Lower lobe of right lung (tissue), 2 donors: Measurements from ENCODE around the gene ARHGDIA. TPM values are rescaled to one million over a fixed set of nuclear protein-coding genes. Genes with fewer than 3 reads are reported as not detected.

Experiments used
- ATAC-seq, 2 donors: fragments of 200-7000 bp; cut with Tn5 transposase; one replicate each; pipeline ENCODE4 v1.9.1; 2020 to 2022; ENCODE audit warnings: mild to moderate bottlenecking in 2 of 2, moderate library complexity in 2 of 2
- DNase-seq: peaks from one replicate; pipeline ENCODE4 v3.0.0-alpha.2; 2020
- H3K27ac ChIP-seq: fragments of 200-600 bp; one replicate; pipeline ENCODE4 v1.8.0; 2022
- H3K27me3 ChIP-seq: fragments of 200-600 bp; one replicate; pipeline ENCODE4 v1.8.0; 2022; ENCODE audit warnings: low read depth
- H3K36me3 ChIP-seq: fragments of 200-600 bp; one replicate; pipeline ENCODE4 v1.8.0; 2022; ENCODE audit warnings: mild to moderate bottlenecking
- H3K4me1 ChIP-seq: fragments of 200-600 bp; one replicate; pipeline ENCODE4 v1.8.0; 2022
- H3K4me3 ChIP-seq: fragments of 200-600 bp; one replicate; pipeline ENCODE4 v1.8.0; 2022; ENCODE audit warnings: mild to moderate bottlenecking
- H3K9me3 ChIP-seq: fragments of 200-600 bp; one replicate; pipeline ENCODE4 v1.8.0; 2022
- CTCF ChIP-seq: fragments of 200-600 bp; IDR thresholded peaks from one replicate; pipeline ENCODE4 v1.8.0; 2022; ENCODE audit warnings: antibody characterized with exemption, mild to moderate bottlenecking
- intact Hi-C: fragments of 100-400 bp; cut with DNase I; formaldehyde crosslinking; loops from one replicate; pipeline ENCODE4 v1.11.0; 2022
- total RNA-seq: library from RNA; stranded (reverse); fragmentation: NEBNext Ultra II Directional; extraction: Animal tissue kit (Norgen Biotek cat#: 25700); gene quantifications from one replicate; pipeline ENCODE4 v1.2.1, GENCODE V29; 2021
- donor health status: DM: no; HTN: yes; CAD: no; lungs with severe emphysema.

Gene ARHGDIA
- total RNA-seq, 1 donor from 2014 or later, result 331 TPM

DNA sequence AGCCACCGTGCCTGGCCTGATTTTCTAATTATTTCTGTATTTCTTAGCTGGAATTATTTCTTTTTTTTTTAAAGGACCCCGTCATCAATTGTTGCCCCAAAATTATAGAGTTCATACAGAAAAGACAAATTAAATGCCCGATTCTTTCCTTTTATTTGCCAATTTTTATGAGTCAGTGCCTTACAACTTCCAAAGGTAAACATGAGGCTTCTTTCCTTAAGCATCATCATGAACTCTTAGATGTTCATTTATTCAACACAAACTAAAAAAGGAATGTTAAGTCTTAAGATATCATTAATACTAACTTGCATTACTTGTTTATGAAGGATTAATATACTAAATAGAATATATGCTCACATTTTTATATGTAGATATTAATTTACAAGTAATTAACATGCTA, 7.2 kb upstream of the ARHGDIA start:
- no peak for ATAC-seq
- Histone ChIP-seq H3K27ac (no peak overlapping the region), H3K27me3 (no peaks in the 10 kb centered on the region), H3K36me3 (peaks cover 42% of the 10 kb centered on the region), H3K9me3 (no peaks in the 10 kb centered on the region), H3K4me1 (peaks cover under 1% of the 10 kb centered on the region), H3K4me3 (no peak overlapping the region)
- DNase-seq, result no peak
- TF ChIP-seq CTCF, result no peak
- intact Hi-C loops, result no loop called here

- intact Hi-C loops, result no loop called here
- peaks cover 8% of the 10 kb centered on the region for H3K4me1 ChIP-seq
These were observed 6.4 kb upstream of the ARHGDIA start for GRCh38 chr17:81877569-81877968.

GRCh38 chr17:81871387-81872230, 472 bp upstream of the ARHGDIA start:
- peaks cover 34% of the 10 kb centered on the region for H3K36me3 ChIP-seq
- peak overlapping the region; percentile 72 for H3K4me3 ChIP-seq
- peak; percentile 58 to 82 for ATAC-seq
- H3K4me1 ChIP-seq, result peaks cover 52% of the 10 kb centered on the region
- H3K27me3 ChIP-seq, result no peaks in the 10 kb centered on the region
- peak; percentile 43 for TF ChIP-seq CTCF
- no peaks in the 10 kb centered on the region for H3K9me3 ChIP-seq
- DNase-seq, result peak; percentile 96
- intact Hi-C loops, result no loop called here
- H3K27ac ChIP-seq, result peak overlapping the region; percentile 97

More at GRCh38 chr17:81877569-81877968, 6.4 kb upstream of the ARHGDIA start:
- TF ChIP-seq CTCF, result no peak
- DNase-seq (no peak), ATAC-seq (no peak)
- Histone ChIP-seq H3K36me3 (peaks cover 40% of the 10 kb centered on the region), H3K9me3 (no peaks in the 10 kb centered on the region), H3K4me3 (no peak overlapping the region), H3K27me3 (no peaks in the 10 kb centered on the region), H3K27ac (no peak overlapping the region)

DNA sequence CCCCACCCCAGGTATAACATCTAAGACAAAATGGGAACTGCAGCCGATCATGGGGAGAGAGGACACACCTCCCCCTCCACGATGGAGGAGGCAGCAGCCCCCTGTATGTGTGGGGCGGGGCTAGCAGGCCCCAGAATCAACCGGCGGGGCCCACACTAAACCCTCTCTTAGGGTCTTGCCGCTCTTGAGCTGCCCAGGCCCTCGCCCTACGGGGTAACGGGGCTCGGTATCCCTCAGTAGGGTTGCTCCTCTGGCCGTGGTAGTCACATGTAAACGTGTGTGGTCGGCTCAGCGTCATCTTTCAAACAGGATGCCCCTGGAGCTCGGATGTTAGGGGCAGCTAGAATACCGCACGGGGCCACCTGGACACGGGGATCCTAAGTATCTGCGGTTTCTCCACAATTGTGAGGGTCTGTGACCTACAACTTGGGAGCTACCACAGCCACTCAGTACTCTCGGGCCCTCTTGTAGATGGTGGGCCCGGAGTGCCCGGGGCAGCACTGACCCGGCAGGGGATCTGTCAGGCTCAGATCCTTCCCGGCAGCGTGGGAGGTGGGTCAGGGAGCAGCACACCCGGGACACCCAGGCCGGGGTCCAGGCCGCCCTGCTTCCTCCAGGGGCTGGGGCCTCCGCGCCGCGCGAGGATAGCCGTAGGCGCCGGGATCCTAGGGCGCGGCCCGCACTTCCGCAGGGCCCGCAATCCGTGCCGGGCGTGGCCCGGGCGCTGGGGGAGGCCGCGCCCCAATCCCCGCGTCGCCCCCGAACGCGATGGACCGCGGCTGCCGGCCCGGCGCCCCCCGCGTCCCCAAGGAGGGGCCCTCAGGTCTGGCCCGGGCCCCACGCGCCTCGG, 781 bp downstream of the ARHGDIA start:
- intact Hi-C loops, result no loop called here
- peak; percentile 78 for DNase-seq
- TF ChIP-seq CTCF, result no peak
- peaks cover 44% of the 10 kb centered on the region for H3K36me3 ChIP-seq
- H3K27me3 ChIP-seq, result no peaks in the 10 kb centered on the region
- peaks cover 63% of the 10 kb centered on the region for H3K4me1 ChIP-seq
- H3K4me3 ChIP-seq, result peak overlapping the region; percentile 72
- no peaks in the 10 kb centered on the region for H3K9me3 ChIP-seq
- H3K27ac ChIP-seq, result peak overlapping the region; percentile 97
- ATAC-seq, result peak; percentile 20 to 31

DNA sequence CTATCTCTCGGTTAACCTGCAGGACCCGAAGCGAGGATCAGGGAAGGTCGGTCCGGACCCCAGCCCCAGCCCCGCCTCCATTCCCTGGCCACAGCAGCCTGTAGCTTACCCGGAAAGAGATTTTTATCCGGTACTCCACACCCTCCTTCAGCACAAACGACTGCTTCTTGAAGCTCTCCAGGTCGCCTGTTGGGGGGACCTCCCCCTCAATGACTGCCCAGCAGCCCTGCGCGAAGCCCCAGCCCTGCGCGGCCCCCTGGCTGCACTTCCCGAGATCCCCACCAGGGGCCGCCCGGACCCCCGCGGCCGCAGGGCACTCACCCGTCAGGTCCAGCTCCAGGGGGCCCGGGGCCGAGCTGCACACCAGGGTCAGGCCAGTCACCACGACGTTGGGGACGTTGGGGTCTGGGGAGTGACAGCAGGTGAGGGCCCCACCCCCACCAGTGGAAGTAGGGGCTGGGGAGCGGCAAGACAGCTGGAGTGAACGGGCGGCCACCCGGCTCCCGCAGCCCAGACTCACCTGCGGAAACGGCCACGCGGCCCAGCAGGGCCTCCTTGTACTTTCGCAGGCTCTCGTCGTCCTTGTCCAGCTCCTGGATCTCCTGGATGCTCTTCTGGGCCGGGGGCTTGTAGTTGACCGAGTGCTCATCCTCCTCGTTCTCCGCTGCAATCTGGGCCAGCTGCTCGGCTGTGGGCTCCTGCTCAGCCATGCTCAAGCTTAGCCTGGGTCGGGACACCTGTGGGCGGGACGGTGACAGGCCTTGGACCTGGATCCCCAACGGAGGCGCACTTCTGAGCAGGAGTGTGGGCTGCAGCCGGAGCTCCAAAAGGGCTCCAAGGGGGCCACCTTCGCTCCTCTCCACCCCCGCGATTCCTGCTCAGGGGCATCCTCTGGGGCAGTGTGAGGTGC, 1.7 kb downstream of the ARHGDIA start:
- Histone ChIP-seq H3K4me1 (peaks cover 63% of the 10 kb centered on the region), H3K27me3 (no peaks in the 10 kb centered on the region), H3K4me3 (peak overlapping the region; percentile 72), H3K27ac (peak overlapping the region; percentile 97), H3K9me3 (no peaks in the 10 kb centered on the region), H3K36me3 (peaks cover 52% of the 10 kb centered on the region)
- intact Hi-C loops, result no loop called here
- DNase-seq, result no peak
- TF ChIP-seq CTCF, result peak; percentile 90
- ATAC-seq, result peak; percentile 14 to 17
